Fibroblast of lung (primary cell): ENCODE data around the gene DYNLL2.
"Not testable (repeated sequence)": the region's sequence is repeated elsewhere in the genome, so short reads cannot be mapped to it uniquely, and the experiment has no call there.

Experiments
- EZH2 ChIP-seq: IDR thresholded peaks from 2 replicates; pipeline ENCODE4 v1.5.1; 2012; ENCODE audit warnings: low read length, control low read depth, mild to moderate bottlenecking; ENCODE audit errors: missing control alignments
- TF ChIP-seq, protein P1 (sequence below), 2 donors: IDR thresholded peaks in 1 of 2; conservative IDR thresholded peaks in 1 of 2; 1 replicate in 1 of 2; 2 replicates in 1 of 2; pipeline ENCODE4 v1.5.1; 2011 to 2012; ENCODE audit warnings: low read length in 2 of 2, control low read depth in 1 of 2, inconsistent platforms in 1 of 2, low read depth in 1 of 2, mild to moderate bottlenecking in 1 of 2

DNA sequence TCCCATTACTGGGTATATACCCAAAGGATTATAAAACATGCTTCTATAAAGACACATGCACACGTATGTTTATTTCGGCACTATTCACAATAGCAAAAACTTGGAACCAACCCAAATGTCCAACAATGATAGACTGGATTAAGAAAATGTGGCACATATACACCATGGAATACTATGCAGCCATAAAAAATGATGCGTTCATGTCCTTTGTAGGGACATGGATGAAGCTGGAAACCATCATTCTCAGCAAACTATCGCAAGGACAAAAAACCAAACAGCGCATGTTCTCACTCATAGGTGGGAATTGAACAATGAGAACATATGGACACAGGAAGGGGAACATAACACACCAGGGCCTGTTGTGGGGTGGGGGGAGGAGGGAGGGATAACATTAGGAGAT lies 49.5 kb downstream of the DYNLL2 start:
- TF ChIP-seq, protein P1, sequence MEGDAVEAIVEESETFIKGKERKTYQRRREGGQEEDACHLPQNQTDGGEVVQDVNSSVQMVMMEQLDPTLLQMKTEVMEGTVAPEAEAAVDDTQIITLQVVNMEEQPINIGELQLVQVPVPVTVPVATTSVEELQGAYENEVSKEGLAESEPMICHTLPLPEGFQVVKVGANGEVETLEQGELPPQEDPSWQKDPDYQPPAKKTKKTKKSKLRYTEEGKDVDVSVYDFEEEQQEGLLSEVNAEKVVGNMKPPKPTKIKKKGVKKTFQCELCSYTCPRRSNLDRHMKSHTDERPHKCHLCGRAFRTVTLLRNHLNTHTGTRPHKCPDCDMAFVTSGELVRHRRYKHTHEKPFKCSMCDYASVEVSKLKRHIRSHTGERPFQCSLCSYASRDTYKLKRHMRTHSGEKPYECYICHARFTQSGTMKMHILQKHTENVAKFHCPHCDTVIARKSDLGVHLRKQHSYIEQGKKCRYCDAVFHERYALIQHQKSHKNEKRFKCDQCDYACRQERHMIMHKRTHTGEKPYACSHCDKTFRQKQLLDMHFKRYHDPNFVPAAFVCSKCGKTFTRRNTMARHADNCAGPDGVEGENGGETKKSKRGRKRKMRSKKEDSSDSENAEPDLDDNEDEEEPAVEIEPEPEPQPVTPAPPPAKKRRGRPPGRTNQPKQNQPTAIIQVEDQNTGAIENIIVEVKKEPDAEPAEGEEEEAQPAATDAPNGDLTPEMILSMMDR (conservative IDR thresholded peaks at IDR 0.05 in 1 of 2, IDR thresholded peaks at IDR 0.05 in 1 of 2; ENCODE audit: low read depth in 1 of 2, low read length in 2 of 2), result not testable (repeated sequence)
- TF ChIP-seq EZH2, result not testable (repeated sequence)
